GM12878 (cell line): ENCODE data around the gene OTUD6A. TPM values are rescaled to one million over a fixed set of nuclear protein-coding genes. Genes with fewer than 3 reads are reported as not detected.

Experiments used
- ATAC-seq: fragments of 200-7000 bp; cut with Tn5 transposase; 3 replicates; pipeline ENCODE4 v1.9.1; 2020; ENCODE audit warnings: mild to moderate bottlenecking, moderate library complexity
- BruUV-seq: library from RNA; stranded (reverse); fragments of 400-500 nt; replicated peaks from 2 replicates; lab custom pipeline; 2021; lab: Mats Ljungman, UMichigan
- CTCF ChIA-PET: fragments of 300-600 bp; sonication (Branson Sonifier 250); formaldehyde crosslinking; extraction: SDS; loops from one replicate; lab custom pipeline; 2021; ENCODE audit warnings: inconsistent platforms; lab: Yijun Ruan, JAX
- POLR2A ChIA-PET: fragments of 350-600 bp; formaldehyde crosslinking; extraction: SDS; loops from one replicate; lab custom pipeline; 2021; ENCODE audit warnings: inconsistent platforms; lab: Charles Lee
- RAD21 ChIA-PET: fragments of 300-600 bp; sonication (Branson Sonifier 250); formaldehyde crosslinking; loops from one replicate; lab custom pipeline; 2023; ENCODE audit warnings: antibody characterized with exemption; ENCODE audit not compliant: unreplicated experiment; lab: Charles Lee
- SMC1A ChIA-PET: fragments of 300-600 bp; sonication (Branson Sonifier 250); formaldehyde crosslinking; loops from one replicate; lab custom pipeline; 2023; ENCODE audit not compliant: unreplicated experiment, uncharacterized antibody; lab: Charles Lee
- DNase-seq: peaks from one replicate; pipeline ENCODE4 v3.0.0-alpha.2; 2011; ENCODE audit warnings: low read depth, low spot score
- FAIRE-seq: peaks from 3 replicates; lab custom pipeline; 2011; peaks lifted over from hg19 to GRCh38; lab: Jason Lieb, UNC
- H2AFZ ChIP-seq: 2 replicates; pipeline ENCODE4 v1.6.0; 2011; ENCODE audit warnings: low read depth, low read length, control low read depth; ENCODE audit not compliant: control insufficient read depth
- H3K27ac ChIP-seq: 2 replicates; pipeline ENCODE4 v1.5.1; 2011; ENCODE audit warnings: control low read depth; ENCODE audit not compliant: control insufficient read depth, insufficient read depth
- H3K27me3 ChIP-seq, 2 experiments: replicated peaks in 1 of 2; 2 replicates each; pipeline versions ENCODE4 v1.6.0 to v1.6.1; 2011; ENCODE audit warnings: low read length in 1 of 2; ENCODE audit not compliant: control insufficient read depth in 2 of 2, insufficient read depth in 2 of 2
- H3K36me3 ChIP-seq, 2 experiments: 2 replicates each; pipeline ENCODE4 v1.5.1; 2011; ENCODE audit warnings: low read length in 1 of 2; ENCODE audit not compliant: control insufficient read depth in 2 of 2, insufficient read depth in 2 of 2
- H3K4me1 ChIP-seq: 2 replicates; pipeline ENCODE4 v1.6.1; 2011; ENCODE audit warnings: mild to moderate bottlenecking, low read length, moderate library complexity, mixed read lengths; ENCODE audit not compliant: control insufficient read depth, insufficient read depth
- H3K4me2 ChIP-seq: 2 replicates; pipeline ENCODE4 v1.6.0; 2011; ENCODE audit warnings: control low read depth; ENCODE audit not compliant: control insufficient read depth, insufficient read depth
- H3K4me3 ChIP-seq: fragments of 200-600 bp; sonication (generic); 2 replicates; pipeline ENCODE4 v1.5.1; 2016
- H3K79me2 ChIP-seq: 2 replicates; pipeline ENCODE4 v1.6.0; 2011; ENCODE audit warnings: low read length; ENCODE audit not compliant: control insufficient read depth, insufficient read depth
- H3K9ac ChIP-seq: 2 replicates; pipeline ENCODE4 v1.8.0; 2011; ENCODE audit warnings: low read length, control low read depth, mixed read lengths; ENCODE audit not compliant: control insufficient read depth, insufficient read depth
- H3K9me3 ChIP-seq: replicated peaks from 3 replicates; pipeline ENCODE4 v1.5.1; 2011; ENCODE audit warnings: mild to moderate bottlenecking, low read length; ENCODE audit not compliant: control insufficient read depth, insufficient read depth
- H4K20me1 ChIP-seq: 2 replicates; pipeline ENCODE4 v1.6.0; 2011; ENCODE audit not compliant: control insufficient read depth, insufficient read depth
- E2F8 ChIP-seq: fragments of 450-650 bp; IDR thresholded peaks from 2 replicates; pipeline ENCODE4 v1.6.1; 2018; ENCODE audit warnings: mild to moderate bottlenecking, low read depth, moderate library complexity; ENCODE audit not compliant: partially characterized antibody
- LARP7 ChIP-seq: fragments of 450-650 bp; IDR thresholded peaks from 2 replicates; pipeline ENCODE4 v1.6.1; 2017; ENCODE audit warnings: mild to moderate bottlenecking
- MEF2A ChIP-seq: IDR thresholded peaks from 2 replicates; pipeline ENCODE4 v1.6.1; 2011; ENCODE audit warnings: low read depth, mild to moderate bottlenecking, low read length, moderate library complexity; ENCODE audit not compliant: insufficient read depth
- NFYB ChIP-seq: IDR thresholded peaks from 2 replicates; pipeline ENCODE4 v1.6.1; 2011; ENCODE audit warnings: low read depth, mild to moderate bottlenecking, low read length, improper control_type of control experiment, moderate library complexity; ENCODE audit not compliant: insufficient read depth
- RAD51 ChIP-seq: fragments of 450-650 bp; IDR thresholded peaks from 2 replicates; pipeline ENCODE4 v1.6.1; 2016; ENCODE audit warnings: moderate library complexity, mild to moderate bottlenecking, inconsistent platforms
- SMARCA5 ChIP-seq: fragments of 450-650 bp; IDR thresholded peaks from 2 replicates; pipeline ENCODE4 v1.6.1; 2017; ENCODE audit warnings: mild to moderate bottlenecking
- TCF7 ChIP-seq: IDR thresholded peaks from 2 replicates; pipeline ENCODE4 v1.6.1; 2014; ENCODE audit warnings: antibody characterized with exemption, borderline replicate concordance
- ZNF274 ChIP-seq: IDR thresholded peaks from one replicate; pipeline ENCODE4 v1.8.0; 2011; ENCODE audit not compliant: insufficient read length, insufficient read depth
- ZZZ3 ChIP-seq: IDR thresholded peaks from 2 replicates; pipeline ENCODE4 v1.6.1; 2011; ENCODE audit warnings: low read depth; ENCODE audit not compliant: control insufficient read depth, insufficient read length
- WGBS: methylation state at CpG from one replicate; pipeline ENCODE4 v1.1.6; 2016; ENCODE audit warnings: low lambda C conversion rate; ENCODE audit not compliant: insufficient replicate concordance, insufficient coverage; ENCODE audit errors: missing lambda C conversion rate; 5-methylcytosine and 5-hydroxymethylcytosine counted together
- in situ Hi-C: fragments of 300-500 bp; cut with MboI; formaldehyde crosslinking; loops from 9 replicates; pipeline ENCODE4 v1.14.3; 2018; ENCODE audit warnings: mixed read lengths
- intact Hi-C: fragments of 100-400 bp; cut with micrococcal nuclease; formaldehyde crosslinking; loops from one replicate; pipeline ENCODE4 v1.14.2; 2022; ENCODE audit not compliant: unreplicated experiment
- polyA plus RNA-seq, 11 experiments: library from polyadenylated mRNA; depleted of rRNA in 4 of 11; unstranded in 6 of 11; stranded (reverse) in 5 of 11; fragments of >200 nt; fragmentation: Nextera tagmentation in 4 of 11; fragmentation: Illumina TruSeq in 1 of 11; extraction: Ambion mirVana in 4 of 11; extraction: Trizol in 1 of 11; gene quantifications; 1 replicate in 1 of 11; 2 replicates in 10 of 11; pipeline versions ENCODE4 v1.2.1 to v1.2.3, GENCODE V29; 2011 to 2016; ENCODE audit warnings: inconsistent platforms in 2 of 11, missing spikeins in 2 of 11, low read depth in 1 of 11
- total RNA-seq, 4 experiments: library from RNA; depleted of rRNA in 3 of 4; stranded (reverse); fragments of >200 nt in 3 of 4; fragmentation: Illumina TruSeq in 1 of 4; extraction: Trizol in 1 of 4; gene quantifications; 2 replicates each; pipeline versions ENCODE4 v1.2.1 to v1.2.3, GENCODE V29; 2013 to 2021
- TF ChIP-seq, protein P1 (sequence below): IDR thresholded peaks from 2 replicates; pipeline ENCODE4 v1.6.1; 2012; ENCODE audit warnings: improper control_type of control experiment, low read depth, low read length; ENCODE audit not compliant: insufficient replicate concordance
- TF ChIP-seq, protein P2 (sequence below): IDR thresholded peaks from 2 replicates; pipeline ENCODE4 v1.6.1; 2012; ENCODE audit warnings: low read depth, low read length, improper control_type of control experiment

The OTUD6A gene
- total and polyA plus RNA-seq, 10 of the 15 experiments (the other 5 are each of a cell fraction or from before 2014, with no cell fraction given): not detected

- TF ChIP-seq, protein P1, sequence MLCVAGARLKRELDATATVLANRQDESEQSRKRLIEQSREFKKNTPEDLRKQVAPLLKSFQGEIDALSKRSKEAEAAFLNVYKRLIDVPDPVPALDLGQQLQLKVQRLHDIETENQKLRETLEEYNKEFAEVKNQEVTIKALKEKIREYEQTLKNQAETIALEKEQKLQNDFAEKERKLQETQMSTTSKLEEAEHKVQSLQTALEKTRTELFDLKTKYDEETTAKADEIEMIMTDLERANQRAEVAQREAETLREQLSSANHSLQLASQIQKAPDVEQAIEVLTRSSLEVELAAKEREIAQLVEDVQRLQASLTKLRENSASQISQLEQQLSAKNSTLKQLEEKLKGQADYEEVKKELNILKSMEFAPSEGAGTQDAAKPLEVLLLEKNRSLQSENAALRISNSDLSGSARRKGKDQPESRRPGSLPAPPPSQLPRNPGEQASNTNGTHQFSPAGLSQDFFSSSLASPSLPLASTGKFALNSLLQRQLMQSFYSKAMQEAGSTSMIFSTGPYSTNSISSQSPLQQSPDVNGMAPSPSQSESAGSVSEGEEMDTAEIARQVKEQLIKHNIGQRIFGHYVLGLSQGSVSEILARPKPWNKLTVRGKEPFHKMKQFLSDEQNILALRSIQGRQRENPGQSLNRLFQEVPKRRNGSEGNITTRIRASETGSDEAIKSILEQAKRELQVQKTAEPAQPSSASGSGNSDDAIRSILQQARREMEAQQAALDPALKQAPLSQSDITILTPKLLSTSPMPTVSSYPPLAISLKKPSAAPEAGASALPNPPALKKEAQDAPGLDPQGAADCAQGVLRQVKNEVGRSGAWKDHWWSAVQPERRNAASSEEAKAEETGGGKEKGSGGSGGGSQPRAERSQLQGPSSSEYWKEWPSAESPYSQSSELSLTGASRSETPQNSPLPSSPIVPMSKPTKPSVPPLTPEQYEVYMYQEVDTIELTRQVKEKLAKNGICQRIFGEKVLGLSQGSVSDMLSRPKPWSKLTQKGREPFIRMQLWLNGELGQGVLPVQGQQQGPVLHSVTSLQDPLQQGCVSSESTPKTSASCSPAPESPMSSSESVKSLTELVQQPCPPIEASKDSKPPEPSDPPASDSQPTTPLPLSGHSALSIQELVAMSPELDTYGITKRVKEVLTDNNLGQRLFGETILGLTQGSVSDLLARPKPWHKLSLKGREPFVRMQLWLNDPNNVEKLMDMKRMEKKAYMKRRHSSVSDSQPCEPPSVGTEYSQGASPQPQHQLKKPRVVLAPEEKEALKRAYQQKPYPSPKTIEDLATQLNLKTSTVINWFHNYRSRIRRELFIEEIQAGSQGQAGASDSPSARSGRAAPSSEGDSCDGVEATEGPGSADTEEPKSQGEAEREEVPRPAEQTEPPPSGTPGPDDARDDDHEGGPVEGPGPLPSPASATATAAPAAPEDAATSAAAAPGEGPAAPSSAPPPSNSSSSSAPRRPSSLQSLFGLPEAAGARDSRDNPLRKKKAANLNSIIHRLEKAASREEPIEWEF: no peak
- no peak for TF ChIP-seq NFYB
Measured at GRCh38 chrX:70084592-70085240, 22.5 kb downstream of the OTUD6A start (continued).

DNA sequence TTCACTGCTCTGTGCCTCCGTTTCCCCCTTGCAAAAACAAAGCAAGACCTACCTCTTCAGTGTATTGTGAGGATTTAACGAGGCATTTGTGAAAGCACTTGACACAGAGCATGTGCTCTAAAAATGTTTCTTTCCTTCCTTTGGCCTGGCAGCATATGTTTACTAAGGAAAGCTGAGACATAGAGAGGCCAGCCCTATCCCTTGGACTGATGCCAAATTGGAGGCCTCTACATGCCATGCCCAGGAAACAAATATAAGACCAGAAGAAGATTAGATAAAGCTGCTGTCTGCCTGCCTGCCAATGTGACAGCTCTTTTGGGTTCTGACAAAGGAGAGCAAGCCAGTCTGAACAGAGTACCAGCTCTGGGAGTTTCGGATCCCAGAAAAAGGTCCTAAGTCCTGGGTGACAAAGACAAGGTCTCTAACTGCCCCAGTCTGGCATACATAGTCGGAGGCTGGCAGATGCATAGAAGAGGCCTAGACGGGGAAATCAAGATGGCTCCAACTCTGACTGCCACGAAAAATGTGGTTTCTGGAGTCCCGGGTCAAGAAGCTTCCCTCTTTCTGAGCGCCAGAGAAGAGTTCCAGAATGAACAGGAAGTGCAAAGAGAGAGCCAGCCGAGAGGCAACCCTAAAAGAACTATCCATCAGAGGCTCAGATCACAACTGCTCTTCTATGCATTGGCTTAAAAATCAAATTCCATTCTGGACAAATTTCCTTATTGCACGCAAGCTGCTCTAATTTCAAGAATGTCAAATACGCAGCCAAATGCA lies 25.8 kb downstream of the OTUD6A start:
- Histone ChIP-seq H3K27ac (no peak overlapping the region), H3K9me3 (no peaks in the 10 kb centered on the region), H3K4me3 (no peak overlapping the region), H4K20me1 (no peaks in the 10 kb centered on the region), H3K4me1 (no peaks in the 10 kb centered on the region), H3K79me2 (no peaks in the 10 kb centered on the region), H2AFZ (no peak overlapping the region), H3K9ac (no peak overlapping the region), H3K4me2 (no peak overlapping the region), H3K27me3 (no peaks in the 10 kb centered on the region), H3K36me3 (no peaks in the 10 kb centered on the region)
- ChIA-PET CTCF (interaction anchor here (1.5 kb wide), 1 partner anchor 10 kb away, joined by 6 read pairs; no protein-coding TSS in a partner anchor), RAD21 (no interaction called here), SMC1A (interaction anchor here (0.6 kb wide), 1 partner anchor 352 kb away, joined by 3 read pairs; no protein-coding TSS in a partner anchor), POLR2A (no interaction called here)
- intact Hi-C loops: no loop called here
- FAIRE-seq (no peak), DNase-seq (no peak), ATAC-seq (no peak)
- in situ Hi-C loops: no loop called here
- WGBS: 18% methylated on average over 11 of the region's 11 CpGs
- no TSS peak for BruUV-seq
- TF ChIP-seq ZNF274 (no peak), MEF2A (no peak), E2F8 (no peak), TCF7 (no peak), ZZZ3 (no peak), LARP7 (no peak), SMARCA5 (no peak), RAD51 (no peak)
- TF ChIP-seq, protein P2, sequence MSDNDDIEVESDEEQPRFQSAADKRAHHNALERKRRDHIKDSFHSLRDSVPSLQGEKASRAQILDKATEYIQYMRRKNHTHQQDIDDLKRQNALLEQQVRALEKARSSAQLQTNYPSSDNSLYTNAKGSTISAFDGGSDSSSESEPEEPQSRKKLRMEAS: no peak
